ENCODE measurements around the gene DDX5.

DNA sequence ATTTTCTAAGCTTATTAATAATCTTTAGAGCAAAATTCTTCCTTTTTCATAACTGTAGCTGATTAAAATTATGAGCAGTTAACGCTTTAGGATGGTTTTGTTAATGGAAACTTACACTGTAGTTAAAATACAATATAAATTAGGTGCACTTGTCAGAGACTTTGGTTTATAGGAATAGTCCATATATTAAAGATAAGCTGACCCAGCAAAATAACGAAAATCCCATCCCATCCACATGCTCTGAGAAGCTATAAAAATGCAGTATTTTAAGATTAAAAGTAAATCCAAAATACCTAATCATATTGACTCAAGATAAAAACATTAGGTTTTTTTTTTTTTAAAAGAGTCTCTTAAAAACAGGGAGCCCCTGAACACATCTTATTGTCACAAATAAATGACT lies 38.7 kb upstream of the DDX5 start:
- TF ChIP-seq HOXA7 (CRISPR knock-in tag; IDR thresholded peaks at IDR 0.05) (no peak), JDP2 (CRISPR knock-in tag; IDR thresholded peaks at IDR 0.05; ENCODE audit: borderline replicate concordance) (no peak), FOXA3 (CRISPR knock-in tag; IDR thresholded peaks at IDR 0.05) (no peak), KLF11 (CRISPR knock-in tag; IDR thresholded peaks at IDR 0.05) (no peak)
- TF ChIP-seq, protein P1, sequence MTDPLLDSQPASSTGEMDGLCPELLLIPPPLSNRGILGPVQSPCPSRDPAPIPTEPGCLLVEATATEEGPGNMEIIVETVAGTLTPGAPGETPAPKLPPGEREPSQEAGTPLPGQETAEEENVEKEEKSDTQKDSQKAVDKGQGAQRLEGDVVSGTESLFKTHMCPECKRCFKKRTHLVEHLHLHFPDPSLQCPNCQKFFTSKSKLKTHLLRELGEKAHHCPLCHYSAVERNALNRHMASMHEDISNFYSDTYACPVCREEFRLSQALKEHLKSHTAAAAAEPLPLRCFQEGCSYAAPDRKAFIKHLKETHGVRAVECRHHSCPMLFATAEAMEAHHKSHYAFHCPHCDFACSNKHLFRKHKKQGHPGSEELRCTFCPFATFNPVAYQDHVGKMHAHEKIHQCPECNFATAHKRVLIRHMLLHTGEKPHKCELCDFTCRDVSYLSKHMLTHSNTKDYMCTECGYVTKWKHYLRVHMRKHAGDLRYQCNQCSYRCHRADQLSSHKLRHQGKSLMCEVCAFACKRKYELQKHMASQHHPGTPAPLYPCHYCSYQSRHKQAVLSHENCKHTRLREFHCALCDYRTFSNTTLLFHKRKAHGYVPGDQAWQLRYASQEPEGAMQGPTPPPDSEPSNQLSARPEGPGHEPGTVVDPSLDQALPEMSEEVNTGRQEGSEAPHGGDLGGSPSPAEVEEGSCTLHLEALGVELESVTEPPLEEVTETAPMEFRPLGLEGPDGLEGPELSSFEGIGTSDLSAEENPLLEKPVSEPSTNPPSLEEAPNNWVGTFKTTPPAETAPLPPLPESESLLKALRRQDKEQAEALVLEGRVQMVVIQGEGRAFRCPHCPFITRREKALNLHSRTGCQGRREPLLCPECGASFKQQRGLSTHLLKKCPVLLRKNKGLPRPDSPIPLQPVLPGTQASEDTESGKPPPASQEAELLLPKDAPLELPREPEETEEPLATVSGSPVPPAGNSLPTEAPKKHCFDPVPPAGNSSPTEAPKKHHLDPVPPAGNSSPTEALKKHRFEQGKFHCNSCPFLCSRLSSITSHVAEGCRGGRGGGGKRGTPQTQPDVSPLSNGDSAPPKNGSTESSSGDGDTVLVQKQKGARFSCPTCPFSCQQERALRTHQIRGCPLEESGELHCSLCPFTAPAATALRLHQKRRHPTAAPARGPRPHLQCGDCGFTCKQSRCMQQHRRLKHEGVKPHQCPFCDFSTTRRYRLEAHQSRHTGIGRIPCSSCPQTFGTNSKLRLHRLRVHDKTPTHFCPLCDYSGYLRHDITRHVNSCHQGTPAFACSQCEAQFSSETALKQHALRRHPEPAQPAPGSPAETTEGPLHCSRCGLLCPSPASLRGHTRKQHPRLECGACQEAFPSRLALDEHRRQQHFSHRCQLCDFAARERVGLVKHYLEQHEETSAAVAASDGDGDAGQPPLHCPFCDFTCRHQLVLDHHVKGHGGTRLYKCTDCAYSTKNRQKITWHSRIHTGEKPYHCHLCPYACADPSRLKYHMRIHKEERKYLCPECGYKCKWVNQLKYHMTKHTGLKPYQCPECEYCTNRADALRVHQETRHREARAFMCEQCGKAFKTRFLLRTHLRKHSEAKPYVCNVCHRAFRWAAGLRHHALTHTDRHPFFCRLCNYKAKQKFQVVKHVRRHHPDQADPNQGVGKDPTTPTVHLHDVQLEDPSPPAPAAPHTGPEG (CRISPR knock-in tag; IDR thresholded peaks at IDR 0.05) = no peak

Data from HepG2 (cell line).